Medulla oblongata (tissue), 1 donor: ENCODE data around the gene HAUS5.

Experiments used
- DNase-seq: peaks from one replicate; pipeline ENCODE4 v3.0.0-alpha.2; 2015; ENCODE audit errors: extremely low spot score

Gene HAUS5

DNA sequence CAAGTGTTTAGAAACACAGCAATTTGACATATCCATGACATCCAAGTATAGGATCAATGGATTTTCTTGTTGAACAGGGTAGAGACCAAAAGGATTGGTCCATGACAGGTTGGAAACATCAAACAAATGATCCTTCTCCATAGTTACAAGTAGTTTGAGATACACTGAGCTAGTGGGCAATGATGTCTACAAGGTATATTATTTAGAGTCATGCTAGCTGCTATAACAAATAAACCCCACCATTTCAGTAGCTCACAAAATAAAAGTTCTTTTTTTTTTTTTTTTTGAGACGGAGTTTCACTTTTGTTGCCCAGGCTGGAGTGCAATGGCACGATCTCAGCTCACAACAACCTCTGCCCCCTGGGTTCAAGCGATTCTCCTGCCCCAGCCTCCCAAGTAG lies 4.9 kb upstream of the HAUS5 start:
- DNase-seq: no peak

DNA sequence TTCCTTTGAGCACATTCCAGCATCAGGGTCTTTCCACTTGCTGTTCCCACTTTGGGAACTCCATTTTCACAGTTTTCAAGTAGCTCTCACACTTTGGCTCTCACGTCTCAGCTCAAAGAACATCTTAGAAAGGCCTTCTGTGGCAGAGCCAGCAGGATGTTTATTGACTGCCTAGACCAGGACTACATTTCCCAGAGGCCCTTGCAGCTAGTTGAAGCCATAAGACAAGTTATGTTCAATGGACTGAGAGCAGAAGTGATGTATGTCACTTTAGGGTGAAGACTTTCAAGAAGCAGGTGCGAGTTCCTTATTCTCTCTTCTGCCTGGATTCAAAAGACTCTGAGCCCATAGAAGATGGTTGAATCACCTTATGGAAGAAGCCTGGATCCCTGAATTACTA lies 4.3 kb upstream of the HAUS5 start:
- no peak for DNase-seq

DNA sequence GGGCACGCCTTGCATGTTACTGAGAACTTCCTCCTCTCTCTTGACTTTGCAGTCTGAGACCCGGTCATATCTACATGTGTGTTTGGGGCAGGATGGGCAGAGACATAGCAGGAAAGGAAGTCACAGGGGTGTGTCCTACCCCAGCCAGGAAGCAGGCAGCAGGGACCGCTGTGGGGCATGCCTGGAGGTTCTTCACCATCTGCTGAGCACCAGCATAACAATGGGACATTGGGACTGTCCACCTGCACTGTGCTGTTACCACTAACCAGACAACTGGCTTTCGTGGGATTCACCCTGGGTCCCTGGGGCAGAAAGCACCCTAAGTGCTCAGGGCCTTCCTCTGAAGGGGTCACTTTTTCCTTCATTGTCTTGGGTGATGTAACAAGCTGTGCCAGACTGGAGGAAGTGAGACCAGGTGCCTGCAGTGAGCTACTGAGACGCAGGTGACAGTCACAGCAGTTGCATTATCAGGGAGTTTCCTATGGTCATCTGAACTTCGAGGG lies 2.6 kb upstream of the HAUS5 start:
- no peak for DNase-seq

DNA sequence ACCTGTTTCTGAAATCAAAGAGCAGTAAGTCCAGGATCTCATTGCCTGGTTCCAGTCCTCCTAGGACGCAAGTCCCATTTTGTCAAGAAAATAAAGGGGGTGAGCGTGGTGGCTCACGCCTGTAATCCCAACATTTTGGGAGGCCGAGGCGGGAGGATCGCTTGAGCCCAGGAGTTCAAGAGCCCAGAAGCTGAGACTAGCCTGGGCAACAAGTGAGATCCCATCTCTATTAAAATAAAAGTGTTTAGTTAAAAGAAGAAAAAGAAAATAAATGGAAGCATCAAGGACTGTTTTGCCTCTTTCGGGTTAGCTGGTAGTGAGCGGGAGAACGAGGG lies 344 bp upstream of the HAUS5 start:
- DNase-seq: no peak

DNA sequence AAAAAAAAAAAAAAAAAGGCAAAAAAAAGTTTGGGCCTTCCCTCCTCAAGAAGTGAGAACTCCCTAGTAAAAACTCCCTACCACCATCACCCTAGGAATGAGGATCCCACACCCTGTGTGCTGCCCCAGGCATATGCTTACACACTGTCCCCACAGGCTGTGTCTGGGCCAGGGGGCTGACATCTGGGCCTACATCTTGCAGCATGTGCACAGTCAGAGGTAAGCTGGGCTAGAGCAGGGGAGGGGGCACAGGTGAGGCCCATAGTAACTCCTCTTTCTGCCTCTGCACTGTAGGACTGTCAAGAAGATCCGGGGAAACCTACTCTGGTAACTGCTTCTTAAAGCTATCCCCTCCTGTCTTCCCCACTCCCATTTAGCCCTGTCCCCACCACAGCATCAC lies 1.0 kb downstream of the HAUS5 start:
- DNase-seq: no peak

DNA sequence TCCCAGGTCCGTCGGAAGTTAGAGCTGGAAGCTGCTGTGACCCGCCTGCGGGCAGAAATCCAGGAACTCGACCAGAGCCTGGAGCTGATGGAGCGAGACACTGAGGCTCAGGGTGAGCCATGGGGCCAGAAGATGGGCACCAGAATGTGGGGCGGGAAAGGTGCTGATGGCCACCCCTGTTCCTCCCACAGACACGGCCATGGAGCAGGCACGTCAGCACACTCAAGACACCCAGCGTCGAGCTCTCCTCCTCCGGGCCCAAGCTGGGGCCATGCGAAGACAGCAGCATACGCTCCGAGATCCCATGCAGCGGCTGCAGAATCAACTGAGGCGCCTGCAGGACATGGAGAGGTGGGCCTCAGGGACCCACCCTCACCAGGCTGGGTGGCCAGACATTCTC lies 2.5 kb downstream of the HAUS5 start:
- no peak for DNase-seq

DNA sequence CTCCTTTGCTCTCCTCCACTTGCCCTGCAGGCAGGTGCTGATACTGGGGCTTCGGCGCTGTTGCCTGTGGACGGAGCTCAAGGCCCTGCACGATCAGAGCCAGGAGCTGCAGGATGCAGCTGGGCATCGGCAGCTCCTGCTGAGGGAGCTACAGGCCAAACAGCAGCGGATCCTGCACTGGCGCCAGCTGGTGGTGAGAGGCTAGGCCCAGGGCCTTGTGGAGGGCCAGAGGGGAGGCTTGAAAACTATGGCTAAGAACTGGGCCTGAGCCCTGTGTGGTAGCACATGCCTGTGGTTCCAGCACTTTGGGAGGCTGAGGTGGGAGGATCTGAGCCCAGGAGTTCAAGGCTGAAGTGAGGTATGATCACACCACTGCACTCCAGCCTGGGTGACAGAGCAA lies 6.3 kb downstream of the HAUS5 start:
- DNase-seq: no peak

DNA sequence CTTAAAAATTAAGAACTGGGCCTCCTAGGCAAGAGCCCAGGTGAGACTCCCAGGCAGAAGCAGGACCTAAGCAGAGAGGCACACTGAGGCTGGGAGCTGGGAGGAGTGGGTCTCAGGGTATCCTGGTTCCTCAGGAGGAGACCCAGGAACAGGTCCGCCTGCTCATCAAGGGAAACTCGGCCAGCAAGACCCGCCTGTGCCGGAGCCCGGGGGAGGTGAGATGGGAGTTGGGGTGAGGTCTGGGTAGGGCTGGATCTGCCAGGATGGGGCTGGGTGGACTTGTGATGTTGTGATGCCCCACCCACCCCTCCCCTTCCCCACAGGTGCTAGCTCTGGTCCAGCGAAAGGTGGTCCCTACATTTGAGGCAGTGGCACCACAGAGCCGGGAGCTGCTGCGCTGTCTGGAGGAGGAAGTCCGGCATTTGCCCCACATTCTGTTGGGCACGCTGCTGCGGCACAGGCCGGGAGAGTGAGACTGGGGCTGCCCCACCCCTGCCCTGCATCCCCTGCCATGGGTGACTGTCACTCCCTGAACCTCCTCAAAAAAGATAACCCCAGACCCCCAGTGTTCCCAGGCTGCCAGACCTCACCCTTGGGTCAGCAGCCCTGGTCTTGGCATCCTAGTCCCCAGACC lies 6.9 kb downstream of the HAUS5 start:
- no peak for DNase-seq

DNA sequence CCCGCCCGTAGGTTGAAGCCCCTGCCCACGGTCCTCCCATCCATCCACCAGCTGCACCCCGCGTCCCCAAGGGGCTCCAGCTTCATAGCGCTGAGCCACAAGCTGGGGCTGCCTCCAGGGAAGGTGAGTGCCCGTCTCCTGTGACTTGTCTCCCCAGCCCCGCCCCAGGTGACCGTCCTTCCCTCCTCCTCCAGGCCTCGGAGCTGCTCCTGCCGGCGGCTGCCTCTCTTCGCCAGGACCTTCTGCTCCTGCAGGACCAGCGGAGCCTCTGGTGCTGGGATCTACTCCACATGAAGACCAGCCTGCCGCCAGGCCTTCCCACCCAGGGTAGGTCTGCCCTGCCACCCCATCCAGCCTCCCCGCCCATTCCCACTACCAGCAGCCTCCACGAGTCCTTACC lies 7.5 kb downstream of the HAUS5 start:
- DNase-seq: no peak

DNA sequence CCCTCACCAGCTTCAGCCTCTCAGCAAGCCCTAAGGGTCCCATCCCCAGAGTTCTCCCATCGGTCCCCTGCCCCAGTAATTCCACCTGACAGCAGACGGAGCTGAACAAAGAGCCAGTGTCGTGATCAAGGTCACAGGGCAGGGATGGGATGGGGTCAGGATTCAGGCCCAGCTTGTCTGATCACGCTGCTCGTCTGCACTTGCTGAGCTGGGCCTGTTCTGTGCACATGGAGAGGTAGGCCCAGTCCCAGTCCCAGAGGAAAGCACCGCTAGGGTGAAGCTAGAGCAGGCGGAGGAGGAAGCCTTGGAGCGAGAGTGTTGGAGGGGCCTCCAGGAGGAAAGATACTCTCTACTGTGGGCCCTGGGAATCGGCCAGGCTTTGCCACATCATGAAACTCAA lies 9.2 kb downstream of the HAUS5 start:
- DNase-seq: no peak

DNA sequence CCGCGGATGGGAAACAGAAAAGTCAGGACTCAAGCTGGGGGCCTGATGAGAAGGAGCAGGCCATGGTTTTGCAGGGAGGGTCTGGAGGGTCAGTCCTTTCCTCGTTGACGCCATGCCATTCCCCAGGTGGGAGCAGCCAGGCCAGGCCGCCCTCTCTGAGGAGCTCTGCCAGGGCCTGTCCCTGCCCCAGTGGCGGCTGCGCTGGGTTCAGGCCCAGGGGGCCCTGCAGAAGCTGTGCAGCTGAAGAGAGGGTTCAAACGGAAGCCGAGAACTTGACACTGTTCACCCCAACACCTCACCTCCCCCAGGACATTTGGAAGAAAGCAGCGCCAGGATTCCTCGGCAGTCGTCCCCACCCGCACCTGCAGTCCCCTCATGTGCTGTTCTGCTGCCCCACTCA lies 10.2 kb downstream of the HAUS5 start:
- no peak for DNase-seq

DNA sequence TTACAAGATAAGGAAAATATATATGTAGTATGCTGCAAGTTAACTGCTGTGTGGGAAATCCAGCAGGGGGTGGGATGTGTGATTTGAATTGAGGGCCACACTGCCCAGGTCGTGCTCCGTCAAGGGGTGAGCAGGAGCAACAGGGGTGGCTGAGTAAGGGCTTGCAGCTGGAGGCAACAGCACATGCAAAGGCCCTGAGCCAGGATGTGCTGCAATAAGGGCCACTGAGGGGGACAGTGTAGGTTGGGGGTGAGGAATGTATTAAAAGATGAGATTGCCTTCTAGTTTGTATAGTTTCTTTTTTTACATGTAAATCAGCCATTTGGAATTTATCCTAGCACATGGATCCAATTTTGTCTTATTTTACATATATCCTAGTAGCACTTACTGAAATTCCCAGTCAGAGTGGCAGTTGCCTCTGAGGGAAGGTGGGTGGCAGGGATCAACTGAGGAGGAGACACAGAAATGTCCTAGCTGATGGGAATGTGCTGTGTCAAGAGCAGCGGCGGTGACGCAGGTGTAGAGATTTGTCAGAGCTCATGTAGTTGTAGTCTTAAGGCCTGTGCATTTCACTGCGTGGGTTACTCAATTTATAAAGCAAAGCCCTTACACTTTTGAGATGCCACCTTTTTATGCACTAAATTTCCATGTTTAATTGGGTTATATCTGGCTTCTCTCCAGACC lies 10.9 kb downstream of the HAUS5 start:
- DNase-seq: no peak

DNA sequence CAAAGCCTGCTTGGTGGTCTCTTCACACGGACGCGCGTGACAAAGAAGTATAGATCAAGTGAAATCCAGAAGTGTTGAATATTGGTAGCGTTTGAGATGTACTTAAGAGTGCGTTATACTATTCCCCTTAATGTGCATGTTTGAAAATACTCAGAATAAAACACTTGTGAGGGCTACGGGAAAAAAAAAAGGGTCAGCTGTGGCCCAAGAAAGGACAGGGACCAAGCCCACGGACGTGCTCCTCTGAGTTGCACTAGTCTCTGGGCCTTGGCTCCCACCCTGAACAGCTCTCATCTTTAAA lies 15.7 kb downstream of the HAUS5 start:
- DNase-seq: no peak

DNA sequence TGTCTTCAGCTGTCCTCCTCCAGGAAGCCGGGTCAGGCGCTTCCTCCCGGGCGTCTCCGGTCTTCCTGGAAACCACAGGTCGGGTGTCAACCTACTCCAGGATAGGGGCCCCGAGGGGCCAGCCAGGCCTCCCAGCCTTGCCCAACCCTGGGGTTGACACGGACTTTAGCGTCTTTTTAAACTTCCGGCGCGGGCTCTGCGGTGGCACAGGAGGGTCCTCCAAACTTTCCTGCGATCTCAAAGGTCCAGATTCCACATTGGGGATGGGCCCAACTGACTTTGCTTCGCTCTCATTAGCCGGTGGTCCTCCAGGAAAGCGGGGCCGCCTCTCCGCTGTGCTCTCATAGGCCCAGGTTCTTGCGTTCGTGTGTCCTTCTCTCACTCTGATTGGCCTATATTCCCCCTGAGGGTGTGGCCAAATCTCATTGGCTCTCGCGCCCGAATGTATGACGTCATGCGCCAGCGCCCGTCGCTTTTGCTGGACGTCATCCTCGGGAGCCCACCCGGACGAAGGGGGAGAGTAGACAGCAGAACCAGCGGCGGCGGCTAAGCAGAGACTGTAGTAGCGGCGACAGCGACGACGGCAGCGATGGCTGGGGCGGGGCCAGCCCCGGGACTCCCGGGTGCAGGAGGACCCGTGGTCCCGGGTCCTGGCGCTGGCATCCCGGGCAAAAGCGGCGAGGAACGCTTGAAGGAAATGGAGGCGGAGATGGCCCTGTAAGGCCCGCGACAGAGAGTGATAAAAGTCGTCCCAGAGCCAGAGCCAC lies 16.2 kb downstream of the HAUS5 start, which contains the start of gene RBM42:
Gene RBM42, plus strand, starts transcription at position 472 of the 767 bp plus-strand sequence. Its CDS starts 118 bp downstream, at position 590.
- DNase-seq: peak; percentile 99

DNA sequence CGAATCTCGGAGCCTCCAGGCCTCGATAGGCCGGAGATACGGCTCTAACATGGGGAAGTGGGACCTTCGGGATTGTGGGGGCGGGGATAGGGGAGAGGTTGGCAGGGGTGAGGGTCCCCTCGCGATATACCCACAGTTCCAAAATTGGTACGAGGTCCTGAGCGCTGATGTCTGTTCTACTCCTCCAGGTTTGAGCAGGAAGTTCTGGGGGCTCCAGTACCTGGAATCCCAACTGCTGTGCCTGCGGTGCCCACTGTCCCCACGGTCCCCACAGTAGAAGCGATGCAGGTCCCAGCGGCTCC lies 16.7 kb downstream of the HAUS5 start:
- DNase-seq: no peak

DNA sequence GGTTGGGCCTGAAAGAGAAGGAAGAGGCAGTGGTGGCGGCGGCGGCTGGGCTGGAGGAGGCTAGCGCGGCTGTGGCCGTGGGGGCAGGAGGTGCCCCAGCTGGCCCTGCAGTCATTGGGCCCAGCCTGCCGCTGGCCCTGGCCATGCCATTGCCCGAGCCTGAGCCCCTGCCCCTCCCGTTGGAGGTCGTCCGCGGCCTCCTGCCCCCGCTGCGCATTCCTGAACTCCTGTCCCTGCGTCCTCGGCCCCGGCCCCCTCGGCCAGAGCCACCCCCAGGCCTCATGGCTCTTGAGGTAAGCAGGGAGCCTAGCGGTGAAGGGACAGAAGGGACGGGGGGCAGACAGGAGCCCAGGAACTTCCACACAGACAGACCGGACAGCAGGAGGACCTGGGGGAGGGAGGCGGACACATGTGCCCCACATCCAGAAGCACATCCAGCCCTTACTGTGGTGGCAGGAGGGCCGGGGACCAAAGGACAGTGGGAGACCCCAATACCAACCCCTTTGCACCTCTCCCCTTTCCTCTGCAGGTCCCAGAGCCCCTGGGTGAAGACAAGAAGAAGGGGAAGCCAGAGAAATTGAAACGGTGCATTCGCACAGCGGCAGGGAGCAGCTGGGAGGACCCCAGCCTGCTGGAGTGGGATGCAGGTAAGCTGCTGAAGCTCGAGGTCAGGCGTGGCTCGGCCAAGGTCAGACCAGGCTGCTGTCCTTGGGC lies 21.3 kb downstream of the HAUS5 start:
- DNase-seq: no peak

DNA sequence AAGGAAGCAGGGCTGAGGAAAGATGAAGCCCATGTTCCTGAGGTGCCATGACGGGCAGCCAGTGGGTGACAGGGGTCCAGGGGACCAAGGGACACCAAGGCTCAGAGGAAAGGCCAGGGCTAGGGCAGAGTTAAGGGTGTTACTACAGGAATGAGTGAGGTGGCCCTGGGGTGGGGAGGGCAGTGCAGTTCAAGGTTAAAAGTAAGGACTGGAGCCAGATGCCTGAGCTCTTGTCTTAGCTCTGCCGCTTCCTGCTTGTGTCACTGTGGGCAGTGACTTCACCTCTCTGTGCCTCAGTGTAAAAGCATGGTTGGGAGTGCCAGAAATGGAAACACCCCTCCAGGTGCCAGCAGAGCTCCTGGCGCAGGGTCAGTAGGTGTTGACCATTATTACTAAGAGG lies 24.1 kb downstream of the HAUS5 start:
- DNase-seq: no peak

DNA sequence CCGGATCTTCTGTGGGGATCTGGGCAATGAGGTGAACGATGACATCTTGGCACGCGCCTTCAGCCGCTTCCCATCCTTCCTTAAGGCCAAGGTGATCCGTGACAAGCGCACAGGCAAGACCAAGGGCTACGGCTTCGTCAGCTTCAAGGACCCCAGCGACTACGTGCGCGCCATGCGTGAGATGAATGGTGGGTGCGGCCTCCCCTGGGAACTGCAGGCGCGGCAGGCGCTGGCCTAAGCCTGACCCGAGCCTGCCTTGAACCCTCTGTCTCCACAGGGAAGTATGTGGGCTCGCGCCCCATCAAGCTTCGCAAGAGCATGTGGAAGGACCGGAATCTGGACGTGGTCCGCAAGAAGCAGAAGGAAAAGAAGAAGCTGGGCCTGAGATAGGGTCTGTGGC lies 24.6 kb downstream of the HAUS5 start:
- DNase-seq: no peak

DNA sequence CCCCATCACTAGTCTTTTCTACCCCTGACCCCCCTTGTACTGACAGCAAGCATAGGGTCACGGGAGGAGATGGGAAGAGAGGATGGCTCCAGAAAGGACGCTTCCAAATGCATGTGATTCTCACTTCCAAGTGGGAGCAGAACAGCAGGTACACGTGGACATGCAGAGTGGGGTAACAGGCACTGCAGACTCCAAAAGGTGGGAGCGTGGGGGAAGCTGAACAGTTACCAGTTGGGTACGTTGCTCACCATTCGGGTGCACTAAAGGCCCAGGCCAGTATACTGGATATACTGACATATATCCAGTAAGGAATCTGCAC lies 26.7 kb downstream of the HAUS5 start:
- DNase-seq: no peak

DNA sequence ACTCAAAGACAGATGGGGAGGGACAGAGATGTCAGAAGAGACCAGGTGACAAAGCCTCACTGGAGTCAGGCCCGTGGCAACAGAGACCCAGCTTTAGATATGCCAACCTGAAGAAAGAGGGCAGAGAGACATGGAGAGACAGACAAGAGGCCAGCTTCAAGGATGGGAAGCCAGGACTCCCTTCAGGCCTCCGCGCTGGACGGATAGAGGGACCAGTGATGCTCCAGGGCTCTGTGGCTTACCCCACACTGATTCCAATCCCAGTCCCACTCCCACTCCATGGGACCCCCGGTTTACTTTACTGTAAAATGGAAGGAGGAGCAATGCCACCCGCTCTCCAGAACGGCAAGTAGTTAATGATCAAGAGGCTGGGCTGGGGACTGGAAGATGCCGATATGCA lies 27.3 kb downstream of the HAUS5 start:
- DNase-seq: no peak

DNA sequence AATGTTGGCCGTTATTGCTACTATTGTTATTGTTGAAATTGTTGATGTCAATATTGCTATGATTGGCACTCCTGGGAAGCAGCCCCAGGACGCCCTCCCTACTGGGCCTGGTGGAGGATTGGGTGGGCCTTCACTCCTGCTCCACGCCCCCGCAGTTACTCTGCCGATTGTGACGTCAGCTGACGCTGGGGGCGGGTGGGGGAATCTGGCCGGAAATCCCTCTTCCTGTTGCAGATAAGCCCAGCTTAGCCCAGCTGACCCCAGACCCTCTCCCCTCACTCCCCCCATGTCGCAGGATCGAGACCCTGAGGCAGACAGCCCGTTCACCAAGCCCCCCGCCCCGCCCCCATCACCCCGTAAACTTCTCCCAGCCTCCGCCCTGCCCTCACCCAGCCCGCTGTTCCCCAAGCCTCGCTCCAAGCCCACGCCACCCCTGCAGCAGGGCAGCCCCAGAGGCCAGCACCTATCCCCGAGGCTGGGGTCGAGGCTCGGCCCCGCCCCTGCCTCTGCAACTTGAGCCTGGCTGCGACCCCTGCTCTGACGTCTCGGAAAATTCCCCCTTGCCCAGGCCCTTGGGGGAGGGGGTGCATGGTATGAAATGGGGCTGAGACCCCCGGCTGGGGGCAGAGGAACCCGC lies 29.1 kb downstream of the HAUS5 start, which contains the start of gene ETV2:
Gene ETV2, plus strand, starts transcription at position 231 of the 637 bp plus-strand sequence. CDS start 716 bp downstream, outside the sequence.
- no peak for DNase-seq

DNA sequence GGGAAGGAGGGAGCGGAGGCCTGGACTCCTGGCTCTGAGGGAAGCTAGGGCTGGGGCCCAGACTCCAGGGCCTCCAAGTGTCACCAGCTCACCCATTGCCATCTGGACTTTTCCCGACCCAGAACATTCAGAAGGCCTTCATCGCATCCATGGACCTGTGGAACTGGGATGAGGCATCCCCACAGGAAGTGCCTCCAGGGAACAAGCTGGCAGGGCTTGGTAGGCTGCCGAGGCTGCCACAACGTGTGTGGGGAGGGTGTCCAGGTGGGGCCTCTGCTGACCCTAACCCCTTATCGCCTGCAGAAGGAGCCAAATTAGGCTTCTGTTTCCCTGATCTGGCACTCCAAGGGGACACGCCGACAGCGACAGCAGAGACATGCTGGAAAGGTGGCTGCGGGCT lies 29.8 kb downstream of the HAUS5 start:
- no peak for DNase-seq
